ENCODE data around the gene TCOF1.

DNA sequence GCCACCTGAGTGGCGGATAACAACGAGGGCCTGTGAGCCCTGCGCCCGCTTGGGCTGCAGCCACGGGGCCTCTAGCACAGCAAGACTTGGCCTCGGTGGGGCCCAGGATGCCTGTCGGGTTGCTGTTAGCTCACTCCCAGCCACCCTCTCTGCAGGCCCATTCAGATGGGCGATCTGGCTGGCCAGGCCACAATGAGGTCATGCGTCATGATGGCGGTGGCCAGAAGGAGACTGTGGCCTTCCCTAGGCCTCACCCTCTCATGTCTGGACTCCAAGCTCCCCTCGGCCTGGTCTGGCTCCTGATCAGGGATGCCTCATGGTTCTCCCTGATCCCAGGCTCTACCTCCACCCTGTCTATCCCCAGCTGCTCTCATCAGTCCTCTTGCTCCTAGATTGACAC, 19.0 kb upstream of the TCOF1 start:
- TF ChIP-seq, protein P1, sequence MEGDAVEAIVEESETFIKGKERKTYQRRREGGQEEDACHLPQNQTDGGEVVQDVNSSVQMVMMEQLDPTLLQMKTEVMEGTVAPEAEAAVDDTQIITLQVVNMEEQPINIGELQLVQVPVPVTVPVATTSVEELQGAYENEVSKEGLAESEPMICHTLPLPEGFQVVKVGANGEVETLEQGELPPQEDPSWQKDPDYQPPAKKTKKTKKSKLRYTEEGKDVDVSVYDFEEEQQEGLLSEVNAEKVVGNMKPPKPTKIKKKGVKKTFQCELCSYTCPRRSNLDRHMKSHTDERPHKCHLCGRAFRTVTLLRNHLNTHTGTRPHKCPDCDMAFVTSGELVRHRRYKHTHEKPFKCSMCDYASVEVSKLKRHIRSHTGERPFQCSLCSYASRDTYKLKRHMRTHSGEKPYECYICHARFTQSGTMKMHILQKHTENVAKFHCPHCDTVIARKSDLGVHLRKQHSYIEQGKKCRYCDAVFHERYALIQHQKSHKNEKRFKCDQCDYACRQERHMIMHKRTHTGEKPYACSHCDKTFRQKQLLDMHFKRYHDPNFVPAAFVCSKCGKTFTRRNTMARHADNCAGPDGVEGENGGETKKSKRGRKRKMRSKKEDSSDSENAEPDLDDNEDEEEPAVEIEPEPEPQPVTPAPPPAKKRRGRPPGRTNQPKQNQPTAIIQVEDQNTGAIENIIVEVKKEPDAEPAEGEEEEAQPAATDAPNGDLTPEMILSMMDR (IDR thresholded peaks at IDR 0.05): no peak
- TF ChIP-seq POLR2A (IDR thresholded peaks at IDR 0.05): no peak
